ENCODE results near the gene RNF151. TPM values are rescaled to one million over a fixed set of nuclear protein-coding genes. Genes with fewer than 3 reads are reported as not detected.

Gene RNF151
- total and polyA plus RNA-seq, 10 of the 15 experiments (the other 5 are each of a cell fraction or from before 2014, with no cell fraction given): 0.17 to 0.56 TPM; not detected in 8

GRCh38 chr16:2009791-2010510 is 43.3 kb downstream of the RNF151 start, which contains the start of gene ZNF598 (continued):
- peak; percentile 84 for TF ChIP-seq ZBTB40 (IDR thresholded peaks at IDR 0.05; ENCODE audit: borderline replicate concordance)
- TF ChIP-seq TARDBP (IDR thresholded peaks at IDR 0.05; ENCODE audit: borderline replicate concordance): 0 out of 2 replicates have a peak, but pooled peaks have one; percentile 43
- no peak for TF ChIP-seq ZBTB4 (CRISPR knock-in tag; IDR thresholded peaks at IDR 0.05)
- no peak for TF ChIP-seq E2F8 (IDR thresholded peaks at IDR 0.05; ENCODE audit: low read depth, partially characterized antibody)
- 0 out of 2 replicates have a peak, but pooled peaks have one; percentile 49 for TF ChIP-seq RELB (IDR thresholded peaks at IDR 0.05; ENCODE audit: low read depth)
- peak; percentile 51; the same call in 1 of the 2 replicates for TF ChIP-seq ZNF24 (IDR thresholded peaks at IDR 0.05)
- peak; percentile 76 for TF ChIP-seq HCFC1 (IDR thresholded peaks at IDR 0.05; ENCODE audit: low read length)
- 0 out of 2 replicates have a peak, but pooled peaks have one; percentile 61 for TF ChIP-seq TCF3 (IDR thresholded peaks at IDR 0.05; ENCODE audit: borderline replicate concordance, insufficient read depth, low read depth, low read length)
- peak; percentile 94 for TF ChIP-seq POLR2A (IDR thresholded peaks at IDR 0.05; ENCODE audit: low read depth, low read length)
- TF ChIP-seq, protein P1, sequence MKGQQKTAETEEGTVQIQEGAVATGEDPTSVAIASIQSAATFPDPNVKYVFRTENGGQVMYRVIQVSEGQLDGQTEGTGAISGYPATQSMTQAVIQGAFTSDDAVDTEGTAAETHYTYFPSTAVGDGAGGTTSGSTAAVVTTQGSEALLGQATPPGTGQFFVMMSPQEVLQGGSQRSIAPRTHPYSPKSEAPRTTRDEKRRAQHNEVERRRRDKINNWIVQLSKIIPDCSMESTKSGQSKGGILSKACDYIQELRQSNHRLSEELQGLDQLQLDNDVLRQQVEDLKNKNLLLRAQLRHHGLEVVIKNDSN (IDR thresholded peaks at IDR 0.05; ENCODE audit: borderline replicate concordance, extremely low read length, insufficient read depth, low read depth, low read length): peak; percentile 50
- TF ChIP-seq MEF2B (IDR thresholded peaks at IDR 0.05; ENCODE audit: partially characterized antibody, poor library complexity, severe bottlenecking): peak; percentile 19
- peak; percentile 63 for TF ChIP-seq ZNF207 (IDR thresholded peaks at IDR 0.05; ENCODE audit: borderline replicate concordance)
- TF ChIP-seq CREB1 (IDR thresholded peaks at IDR 0.05; ENCODE audit: low read depth): peak; percentile 87
- no peak; the same call in 1 of the 2 replicates for TF ChIP-seq SMARCA5 (IDR thresholded peaks at IDR 0.05)
- 0 out of 2 replicates have a peak, but pooled peaks have one; percentile 27 for TF ChIP-seq HDGF (IDR thresholded peaks at IDR 0.05)
- no peak; the same call in 1 of the 2 replicates for TF ChIP-seq MTA3 (IDR thresholded peaks at IDR 0.05; ENCODE audit: borderline replicate concordance, low read length)

All from GM12878 (cell line).